Measurements from ENCODE around the gene KLHDC3.
"Not testable (repeated sequence)": the region's sequence is repeated elsewhere in the genome, so short reads cannot be mapped to it uniquely, and the experiment has no call there.

Gene KLHDC3

GRCh38 chr6:42987533-42988451, 26.3 kb upstream of the KLHDC3 start:
- DNase-seq (ENCODE audit: low spot score) = no peak
- no peak for TF ChIP-seq CTCF (IDR thresholded peaks at IDR 0.05; ENCODE audit: extremely low read depth, insufficient read depth, missing control alignments)
- in situ Hi-C loops (cut with MboI; ENCODE audit: low pct_unique_long_range_greater_than_20kb, low sequenced_read_pairs, unreplicated experiment) = no loop called here

GRCh38 chr6:42988486-42989020, 25.5 kb upstream of the KLHDC3 start:
- in situ Hi-C loops (cut with MboI; ENCODE audit: low pct_unique_long_range_greater_than_20kb, low sequenced_read_pairs, unreplicated experiment) = no loop called here
- no peak for TF ChIP-seq CTCF (IDR thresholded peaks at IDR 0.05; ENCODE audit: extremely low read depth, insufficient read depth, missing control alignments)
- DNase-seq (ENCODE audit: low spot score) = no peak

GRCh38 chr6:42989923-42990322, 24.1 kb upstream of the KLHDC3 start:
- no peak for TF ChIP-seq CTCF (IDR thresholded peaks at IDR 0.05; ENCODE audit: extremely low read depth, insufficient read depth, missing control alignments)
- in situ Hi-C loops (cut with MboI; ENCODE audit: low pct_unique_long_range_greater_than_20kb, low sequenced_read_pairs, unreplicated experiment) = no loop called here

GRCh38 chr6:42993445-42993844, 20.6 kb upstream of the KLHDC3 start:
- in situ Hi-C loops (cut with MboI; ENCODE audit: low pct_unique_long_range_greater_than_20kb, low sequenced_read_pairs, unreplicated experiment) = no loop called here
- no peak for DNase-seq (ENCODE audit: low spot score)
- TF ChIP-seq CTCF (IDR thresholded peaks at IDR 0.05; ENCODE audit: extremely low read depth, insufficient read depth, missing control alignments) = no peak

More at GRCh38 chr6:42989923-42990322, 24.1 kb upstream of the KLHDC3 start:
- no peak for DNase-seq (ENCODE audit: low spot score)

- in situ Hi-C loops (cut with MboI; ENCODE audit: low pct_unique_long_range_greater_than_20kb, low sequenced_read_pairs, unreplicated experiment) = no loop called here
- no peak for TF ChIP-seq CTCF (IDR thresholded peaks at IDR 0.05; ENCODE audit: extremely low read depth, insufficient read depth, missing control alignments)
- no peak for DNase-seq (ENCODE audit: low spot score)
Measured at GRCh38 chr6:42996513-42996912, 17.5 kb upstream of the KLHDC3 start.

- in situ Hi-C loops (cut with MboI; ENCODE audit: low pct_unique_long_range_greater_than_20kb, low sequenced_read_pairs, unreplicated experiment); DNase-seq (ENCODE audit: low spot score): not testable (repeated sequence)
Measured at GRCh38 chr6:42998205-42998604, 15.8 kb upstream of the KLHDC3 start.

GRCh38 chr6:43001843-43002242, 12.2 kb upstream of the KLHDC3 start:
- no peak for TF ChIP-seq CTCF (IDR thresholded peaks at IDR 0.05; ENCODE audit: extremely low read depth, insufficient read depth, missing control alignments)
- in situ Hi-C loops (cut with MboI; ENCODE audit: low pct_unique_long_range_greater_than_20kb, low sequenced_read_pairs, unreplicated experiment) = no loop called here
- no peak for DNase-seq (ENCODE audit: low spot score)
